ENCODE measurements around the gene TMEM204.

Gene TMEM204

DNA sequence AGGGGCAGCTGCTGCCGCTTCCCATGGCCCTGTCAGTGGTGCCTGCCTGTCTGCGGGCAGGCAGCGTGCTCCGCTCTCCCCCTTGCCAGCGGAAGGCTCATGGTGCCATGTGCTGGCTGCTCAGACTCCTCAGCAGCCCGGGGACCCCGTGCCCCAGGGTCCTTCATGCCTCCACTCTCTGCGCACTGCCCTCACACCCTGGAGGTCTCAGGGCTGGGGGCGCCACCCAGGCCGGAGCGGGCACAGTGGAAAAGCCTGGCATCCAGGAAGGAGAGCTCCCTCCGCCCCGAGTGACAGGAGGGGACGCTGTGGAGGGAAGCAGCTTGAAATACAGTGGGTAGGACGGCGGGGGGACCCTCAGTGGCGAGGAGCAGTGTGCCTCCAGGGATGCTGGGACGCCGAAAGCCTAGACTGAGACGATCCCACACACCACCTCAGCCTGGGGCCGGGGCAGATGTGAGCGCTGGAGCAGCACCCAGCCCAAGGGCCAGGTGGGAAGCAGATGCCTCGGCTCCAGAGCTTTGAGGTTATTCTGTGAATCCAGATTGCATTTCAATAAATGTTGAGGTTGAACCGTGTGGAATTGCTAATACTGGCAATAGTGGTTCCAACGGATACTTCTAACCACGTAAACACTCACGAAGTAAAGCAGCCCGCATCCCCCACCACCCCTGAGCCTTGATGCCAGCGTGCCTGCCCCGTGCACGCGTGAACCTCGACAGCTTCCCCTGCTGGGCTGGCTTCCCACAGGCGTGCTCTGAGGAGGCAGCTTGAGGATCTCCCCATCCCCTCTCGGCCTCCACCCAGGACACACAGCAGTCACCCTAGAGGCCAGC is 6.5 kb downstream of the TMEM204 start:
- DNase-seq, result no peak

- no peak for DNase-seq
Observed at GRCh38 chr16:1540556-1540855, 7.0 kb downstream of the TMEM204 start.

- no peak for DNase-seq
Observed at GRCh38 chr16:1541293-1542165, 8.1 kb downstream of the TMEM204 start.

DNA sequence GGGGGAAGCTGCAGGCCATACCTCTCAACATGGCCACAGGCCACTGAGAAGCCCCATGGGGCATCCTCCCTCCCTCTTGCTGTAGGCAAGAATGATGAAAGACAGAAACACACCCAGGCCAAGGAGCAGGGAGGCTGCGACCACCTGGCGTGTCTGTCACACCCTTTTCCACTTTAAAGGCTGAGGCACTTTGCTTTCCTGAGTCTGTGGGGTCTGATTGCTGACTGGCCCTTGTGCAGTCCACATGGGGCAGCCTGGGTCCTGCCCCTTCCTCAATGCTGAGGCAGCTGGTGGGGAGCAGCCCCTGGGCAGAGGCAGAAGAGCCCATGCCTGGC is 8.7 kb downstream of the TMEM204 start:
- DNase-seq, result no peak

DNA sequence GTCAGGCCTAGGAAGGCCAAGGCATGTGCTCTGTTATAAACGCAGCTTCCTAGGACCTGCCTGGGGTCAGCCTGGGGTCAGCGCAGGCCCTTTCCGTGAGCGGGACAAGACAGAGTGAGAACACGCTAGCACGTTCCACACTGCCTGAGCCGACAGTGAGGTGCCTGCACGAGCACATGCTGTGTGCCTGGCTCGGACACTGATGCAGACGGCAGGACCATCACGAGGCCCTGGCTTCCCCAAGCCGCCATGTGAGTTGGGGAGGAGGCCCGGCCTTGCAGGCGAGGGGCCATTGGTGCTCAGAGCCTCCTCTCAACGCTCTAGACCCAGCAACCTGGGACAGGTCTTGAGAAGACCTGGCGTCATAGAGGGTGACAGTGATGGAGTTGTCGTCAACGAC is 9.1 kb downstream of the TMEM204 start:
- no peak for DNase-seq

DNA sequence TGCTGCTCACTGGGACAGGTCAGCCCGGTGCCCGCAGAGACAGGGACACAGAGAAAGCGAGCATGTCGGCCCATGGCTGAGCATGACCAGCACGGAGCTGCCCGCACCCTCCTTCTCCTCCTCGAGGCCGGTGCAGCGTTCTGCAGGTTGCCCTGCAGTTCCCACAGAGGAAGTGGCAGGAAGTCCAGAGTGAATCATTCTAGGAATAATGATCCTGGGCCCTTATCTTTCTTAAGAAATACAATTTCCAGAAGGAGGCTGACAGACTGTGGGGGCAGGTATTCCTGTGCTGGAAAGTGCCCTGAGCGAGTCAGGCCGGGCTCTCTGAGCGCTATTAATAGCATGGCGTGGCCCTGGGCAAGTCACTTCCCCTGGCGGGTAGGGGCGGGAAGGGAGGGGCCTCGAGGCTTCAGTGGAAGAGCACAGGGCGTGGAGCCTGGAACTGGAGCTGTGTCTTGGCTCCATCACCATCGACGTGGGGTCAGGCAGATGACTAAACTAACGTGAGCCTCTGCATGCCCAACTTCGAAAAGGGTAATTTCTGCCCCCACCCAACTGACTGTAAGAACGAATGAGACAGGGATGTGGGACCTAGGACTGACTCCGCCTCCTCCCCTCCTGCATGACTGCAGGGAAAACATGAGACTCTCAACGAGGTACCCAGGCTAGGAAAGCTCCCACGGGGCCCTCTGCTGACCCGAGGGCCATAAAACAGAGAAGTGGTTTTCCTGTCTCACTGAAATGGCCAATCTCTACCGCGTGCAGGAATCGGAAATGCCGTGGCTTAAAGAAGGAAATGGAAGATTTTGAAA is 9.8 kb downstream of the TMEM204 start:
- DNase-seq, result peak; percentile 56

GRCh38 chr16:1545044-1546040 is 11.9 kb downstream of the TMEM204 start:
- DNase-seq, result no peak

GRCh38 chr16:1546430-1546829 is 13.0 kb downstream of the TMEM204 start:
- DNase-seq, result no peak

DNA sequence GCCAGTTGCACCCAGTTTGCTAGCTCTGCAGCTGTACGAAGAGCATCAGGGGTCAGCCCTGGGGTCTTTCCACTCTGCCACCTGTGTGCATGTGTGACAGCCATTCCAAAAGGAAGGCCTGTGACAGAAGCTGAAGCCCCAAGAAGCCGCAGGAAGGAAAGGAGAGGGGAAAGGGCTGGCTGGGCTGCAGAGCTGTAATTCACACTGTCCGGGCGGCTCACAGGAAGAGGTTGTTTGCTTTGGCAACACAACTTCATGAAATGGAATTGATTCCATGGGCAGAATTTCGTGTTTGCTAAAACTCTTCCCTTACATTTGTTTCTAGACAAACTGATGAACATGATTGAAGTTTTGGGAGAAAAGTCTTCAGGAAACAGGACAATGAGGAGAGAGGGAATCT is 14.8 kb downstream of the TMEM204 start:
- DNase-seq, result no peak

- no peak for DNase-seq
Observed at GRCh38 chr16:1548727-1549126, 15.3 kb downstream of the TMEM204 start.

DNA sequence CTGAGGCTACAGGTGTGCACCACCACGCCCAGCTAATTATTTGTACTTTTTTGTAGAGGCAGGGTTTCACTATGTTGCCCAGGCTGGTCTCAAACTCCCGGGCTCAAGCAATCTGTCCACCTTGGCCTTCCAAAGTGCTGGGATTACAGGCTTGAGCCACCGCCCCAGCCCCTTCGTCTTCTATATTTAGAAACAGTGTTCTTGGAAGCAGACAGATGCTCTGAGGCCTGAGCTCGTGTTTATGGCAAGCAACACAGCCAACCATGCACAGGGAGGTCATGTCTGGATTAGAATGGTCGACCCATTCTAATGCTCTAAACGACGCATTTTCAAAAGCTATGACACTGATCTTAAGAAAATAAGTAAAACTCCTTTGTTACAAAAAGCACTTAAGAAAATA is 16.6 kb downstream of the TMEM204 start:
- no peak for DNase-seq

GRCh38 chr16:1550696-1551095 is 17.2 kb downstream of the TMEM204 start:
- no peak for DNase-seq

GRCh38 chr16:1551166-1551565 is 17.7 kb downstream of the TMEM204 start:
- DNase-seq, result no peak

DNA sequence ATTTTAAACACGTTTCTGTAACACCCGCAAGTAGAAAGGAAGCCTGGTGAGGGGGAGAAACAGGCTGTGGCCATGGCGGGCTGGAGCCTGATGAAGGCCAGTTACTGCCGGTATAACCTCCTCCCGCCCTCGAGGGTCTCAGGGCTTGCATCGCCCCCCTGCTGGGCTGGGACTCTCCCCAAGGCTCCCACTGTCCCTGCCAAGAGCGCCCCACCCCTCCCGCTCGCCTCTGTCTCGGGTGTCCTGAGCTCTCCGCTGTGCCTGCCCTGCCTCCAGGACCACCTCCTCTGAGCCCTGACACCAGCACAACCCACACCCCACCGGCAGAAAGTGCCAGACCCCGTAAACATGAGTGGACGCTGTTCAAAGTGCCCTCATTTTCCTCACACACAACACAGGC is 18.7 kb downstream of the TMEM204 start:
- DNase-seq, result no peak

- DNase-seq, result no peak
Observed at GRCh38 chr16:1553946-1554825, 20.7 kb downstream of the TMEM204 start.

DNA sequence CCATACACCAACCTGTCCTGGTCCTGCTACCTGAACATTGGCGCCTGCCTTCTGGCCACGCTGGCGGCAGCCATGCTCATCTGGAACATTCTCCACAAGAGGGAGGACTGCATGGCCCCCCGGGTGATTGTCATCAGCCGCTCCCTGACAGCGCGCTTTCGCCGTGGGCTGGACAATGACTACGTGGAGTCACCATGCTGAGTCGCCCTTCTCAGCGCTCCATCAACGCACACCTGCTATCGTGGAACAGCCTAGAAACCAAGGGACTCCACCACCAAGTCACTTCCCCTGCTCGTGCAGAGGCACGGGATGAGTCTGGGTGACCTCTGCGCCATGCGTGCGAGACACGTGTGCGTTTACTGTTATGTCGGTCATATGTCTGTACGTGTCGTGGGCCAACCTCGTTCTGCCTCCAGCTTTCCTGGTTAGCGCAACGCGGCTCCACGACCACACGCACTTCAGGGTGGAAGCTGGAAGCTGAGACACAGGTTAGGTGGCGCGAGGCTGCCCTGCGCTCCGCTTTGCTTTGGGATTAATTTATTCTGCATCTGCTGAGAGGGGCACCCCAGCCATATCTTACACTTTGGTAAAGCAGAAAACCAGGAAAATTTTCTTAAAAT is 21.5 kb downstream of the TMEM204 start:
- DNase-seq, result no peak

GRCh38 chr16:1556254-1556653 is 22.8 kb downstream of the TMEM204 start:
- no peak for DNase-seq

- no peak for DNase-seq
Observed at GRCh38 chr16:1557074-1557473, 23.6 kb downstream of the TMEM204 start.

- DNase-seq, result no peak
Observed at GRCh38 chr16:1557576-1557975, 24.1 kb downstream of the TMEM204 start.

GRCh38 chr16:1559446-1559975 is 26.0 kb downstream of the TMEM204 start:
- no peak for DNase-seq
